ENCODE results near the gene ABCA3. TPM values are rescaled to one million over a fixed set of nuclear protein-coding genes. Genes with fewer than 3 reads are reported as not detected.

The ABCA3 gene
- total and polyA plus RNA-seq, 2 experiments from 2014 or later: 3.0 to 4.1 TPM

DNA sequence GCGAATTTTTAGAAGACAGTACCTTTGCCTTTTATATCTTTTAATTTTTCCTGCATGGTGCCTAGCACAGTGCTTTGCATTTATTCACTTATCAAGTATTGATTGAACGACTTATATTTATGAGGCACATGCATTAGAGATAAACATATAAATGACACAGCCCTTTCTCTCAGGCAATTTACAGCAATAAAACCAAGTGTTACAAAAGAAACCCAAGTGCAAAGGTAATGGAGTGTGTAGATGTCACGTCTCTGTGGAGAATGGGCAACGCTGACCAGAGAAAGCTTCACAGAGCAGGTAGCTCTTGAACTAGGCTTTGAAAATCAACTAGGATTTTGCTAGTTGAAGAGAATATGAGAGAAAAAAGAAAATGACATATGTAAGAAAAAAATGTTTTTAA is 32.6 kb upstream of the ABCA3 start:
- DNase-seq (ENCODE audit: low spot score) (no peak), ATAC-seq (no peak)
- no peak overlapping the region for H3K4me3 ChIP-seq
- no peaks in the 10 kb centered on the region for H4K20me1 ChIP-seq (replicated peaks; ENCODE audit: insufficient read depth)
- H2AFZ ChIP-seq: no peak overlapping the region
- Mint-ChIP-seq H3K9me3 (no peaks in the 10 kb centered on the region), H3K27ac (no peak overlapping the region), H3K4me3 (no peak overlapping the region), H3K4me1 (no peaks in the 10 kb centered on the region), H3K36me3 (ENCODE audit: low read depth) (no peaks in the 10 kb centered on the region), H3K27me3 (ENCODE audit: insufficient read depth, low read depth, poor library complexity) (peaks cover 3% of the 10 kb centered on the region)
- no peak overlapping the region for H3K4me2 ChIP-seq
- H3K27me3 ChIP-seq (ENCODE audit: insufficient read depth): no peaks in the 10 kb centered on the region
- no peaks in the 10 kb centered on the region for H3K4me1 ChIP-seq (ENCODE audit: insufficient read depth)
- H3K9me2 ChIP-seq (ENCODE audit: insufficient read depth): peaks cover 8% of the 10 kb centered on the region; the same call in 1 of the 2 replicates
- H3F3A ChIP-seq (replicated peaks; ENCODE audit: low read depth): no peaks in the 10 kb centered on the region
- H3K27ac ChIP-seq (ENCODE audit: low read depth): no peak overlapping the region
- TF ChIP-seq, protein P1, sequence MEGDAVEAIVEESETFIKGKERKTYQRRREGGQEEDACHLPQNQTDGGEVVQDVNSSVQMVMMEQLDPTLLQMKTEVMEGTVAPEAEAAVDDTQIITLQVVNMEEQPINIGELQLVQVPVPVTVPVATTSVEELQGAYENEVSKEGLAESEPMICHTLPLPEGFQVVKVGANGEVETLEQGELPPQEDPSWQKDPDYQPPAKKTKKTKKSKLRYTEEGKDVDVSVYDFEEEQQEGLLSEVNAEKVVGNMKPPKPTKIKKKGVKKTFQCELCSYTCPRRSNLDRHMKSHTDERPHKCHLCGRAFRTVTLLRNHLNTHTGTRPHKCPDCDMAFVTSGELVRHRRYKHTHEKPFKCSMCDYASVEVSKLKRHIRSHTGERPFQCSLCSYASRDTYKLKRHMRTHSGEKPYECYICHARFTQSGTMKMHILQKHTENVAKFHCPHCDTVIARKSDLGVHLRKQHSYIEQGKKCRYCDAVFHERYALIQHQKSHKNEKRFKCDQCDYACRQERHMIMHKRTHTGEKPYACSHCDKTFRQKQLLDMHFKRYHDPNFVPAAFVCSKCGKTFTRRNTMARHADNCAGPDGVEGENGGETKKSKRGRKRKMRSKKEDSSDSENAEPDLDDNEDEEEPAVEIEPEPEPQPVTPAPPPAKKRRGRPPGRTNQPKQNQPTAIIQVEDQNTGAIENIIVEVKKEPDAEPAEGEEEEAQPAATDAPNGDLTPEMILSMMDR (conservative IDR thresholded peaks at IDR 0.05; ENCODE audit: low read depth in 2 of 2): no peak
- no peak for TF ChIP-seq CREB1 (CRISPR knock-in tag; IDR thresholded peaks at IDR 0.05; ENCODE audit: low read depth)
- TF ChIP-seq EZH2 (IDR thresholded peaks at IDR 0.05; ENCODE audit: low read depth, unreplicated experiment): no peak
- TF ChIP-seq POLR2AphosphoS5 (IDR thresholded peaks at IDR 0.05; ENCODE audit: low read depth): no peak
- TF ChIP-seq, protein P2, sequence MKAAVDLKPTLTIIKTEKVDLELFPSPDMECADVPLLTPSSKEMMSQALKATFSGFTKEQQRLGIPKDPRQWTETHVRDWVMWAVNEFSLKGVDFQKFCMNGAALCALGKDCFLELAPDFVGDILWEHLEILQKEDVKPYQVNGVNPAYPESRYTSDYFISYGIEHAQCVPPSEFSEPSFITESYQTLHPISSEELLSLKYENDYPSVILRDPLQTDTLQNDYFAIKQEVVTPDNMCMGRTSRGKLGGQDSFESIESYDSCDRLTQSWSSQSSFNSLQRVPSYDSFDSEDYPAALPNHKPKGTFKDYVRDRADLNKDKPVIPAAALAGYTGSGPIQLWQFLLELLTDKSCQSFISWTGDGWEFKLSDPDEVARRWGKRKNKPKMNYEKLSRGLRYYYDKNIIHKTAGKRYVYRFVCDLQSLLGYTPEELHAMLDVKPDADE (IDR thresholded peaks at IDR 0.05): no peak
- TF ChIP-seq, protein P3, sequence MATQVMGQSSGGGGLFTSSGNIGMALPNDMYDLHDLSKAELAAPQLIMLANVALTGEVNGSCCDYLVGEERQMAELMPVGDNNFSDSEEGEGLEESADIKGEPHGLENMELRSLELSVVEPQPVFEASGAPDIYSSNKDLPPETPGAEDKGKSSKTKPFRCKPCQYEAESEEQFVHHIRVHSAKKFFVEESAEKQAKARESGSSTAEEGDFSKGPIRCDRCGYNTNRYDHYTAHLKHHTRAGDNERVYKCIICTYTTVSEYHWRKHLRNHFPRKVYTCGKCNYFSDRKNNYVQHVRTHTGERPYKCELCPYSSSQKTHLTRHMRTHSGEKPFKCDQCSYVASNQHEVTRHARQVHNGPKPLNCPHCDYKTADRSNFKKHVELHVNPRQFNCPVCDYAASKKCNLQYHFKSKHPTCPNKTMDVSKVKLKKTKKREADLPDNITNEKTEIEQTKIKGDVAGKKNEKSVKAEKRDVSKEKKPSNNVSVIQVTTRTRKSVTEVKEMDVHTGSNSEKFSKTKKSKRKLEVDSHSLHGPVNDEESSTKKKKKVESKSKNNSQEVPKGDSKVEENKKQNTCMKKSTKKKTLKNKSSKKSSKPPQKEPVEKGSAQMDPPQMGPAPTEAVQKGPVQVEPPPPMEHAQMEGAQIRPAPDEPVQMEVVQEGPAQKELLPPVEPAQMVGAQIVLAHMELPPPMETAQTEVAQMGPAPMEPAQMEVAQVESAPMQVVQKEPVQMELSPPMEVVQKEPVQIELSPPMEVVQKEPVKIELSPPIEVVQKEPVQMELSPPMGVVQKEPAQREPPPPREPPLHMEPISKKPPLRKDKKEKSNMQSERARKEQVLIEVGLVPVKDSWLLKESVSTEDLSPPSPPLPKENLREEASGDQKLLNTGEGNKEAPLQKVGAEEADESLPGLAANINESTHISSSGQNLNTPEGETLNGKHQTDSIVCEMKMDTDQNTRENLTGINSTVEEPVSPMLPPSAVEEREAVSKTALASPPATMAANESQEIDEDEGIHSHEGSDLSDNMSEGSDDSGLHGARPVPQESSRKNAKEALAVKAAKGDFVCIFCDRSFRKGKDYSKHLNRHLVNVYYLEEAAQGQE (IDR thresholded peaks at IDR 0.05; ENCODE audit: unreplicated experiment): no peak
- TF ChIP-seq ZNF114 (CRISPR knock-in tag; IDR thresholded peaks at IDR 0.05): no peak
- no peak for TF ChIP-seq ZNF331 (CRISPR knock-in tag; IDR thresholded peaks at IDR 0.05; ENCODE audit: low read depth)
- TF ChIP-seq STAT1 (IDR thresholded peaks at IDR 0.05; ENCODE audit: unreplicated experiment): no peak
- no peak for TF ChIP-seq EZH2phosphoT487 (IDR thresholded peaks at IDR 0.05; ENCODE audit: unreplicated experiment)
- no peak for TF ChIP-seq NANOG (IDR thresholded peaks at IDR 0.05; ENCODE audit: borderline replicate concordance)
- TF ChIP-seq JUNB (IDR thresholded peaks at IDR 0.05; ENCODE audit: unreplicated experiment): no peak
- TF ChIP-seq, protein P4, sequence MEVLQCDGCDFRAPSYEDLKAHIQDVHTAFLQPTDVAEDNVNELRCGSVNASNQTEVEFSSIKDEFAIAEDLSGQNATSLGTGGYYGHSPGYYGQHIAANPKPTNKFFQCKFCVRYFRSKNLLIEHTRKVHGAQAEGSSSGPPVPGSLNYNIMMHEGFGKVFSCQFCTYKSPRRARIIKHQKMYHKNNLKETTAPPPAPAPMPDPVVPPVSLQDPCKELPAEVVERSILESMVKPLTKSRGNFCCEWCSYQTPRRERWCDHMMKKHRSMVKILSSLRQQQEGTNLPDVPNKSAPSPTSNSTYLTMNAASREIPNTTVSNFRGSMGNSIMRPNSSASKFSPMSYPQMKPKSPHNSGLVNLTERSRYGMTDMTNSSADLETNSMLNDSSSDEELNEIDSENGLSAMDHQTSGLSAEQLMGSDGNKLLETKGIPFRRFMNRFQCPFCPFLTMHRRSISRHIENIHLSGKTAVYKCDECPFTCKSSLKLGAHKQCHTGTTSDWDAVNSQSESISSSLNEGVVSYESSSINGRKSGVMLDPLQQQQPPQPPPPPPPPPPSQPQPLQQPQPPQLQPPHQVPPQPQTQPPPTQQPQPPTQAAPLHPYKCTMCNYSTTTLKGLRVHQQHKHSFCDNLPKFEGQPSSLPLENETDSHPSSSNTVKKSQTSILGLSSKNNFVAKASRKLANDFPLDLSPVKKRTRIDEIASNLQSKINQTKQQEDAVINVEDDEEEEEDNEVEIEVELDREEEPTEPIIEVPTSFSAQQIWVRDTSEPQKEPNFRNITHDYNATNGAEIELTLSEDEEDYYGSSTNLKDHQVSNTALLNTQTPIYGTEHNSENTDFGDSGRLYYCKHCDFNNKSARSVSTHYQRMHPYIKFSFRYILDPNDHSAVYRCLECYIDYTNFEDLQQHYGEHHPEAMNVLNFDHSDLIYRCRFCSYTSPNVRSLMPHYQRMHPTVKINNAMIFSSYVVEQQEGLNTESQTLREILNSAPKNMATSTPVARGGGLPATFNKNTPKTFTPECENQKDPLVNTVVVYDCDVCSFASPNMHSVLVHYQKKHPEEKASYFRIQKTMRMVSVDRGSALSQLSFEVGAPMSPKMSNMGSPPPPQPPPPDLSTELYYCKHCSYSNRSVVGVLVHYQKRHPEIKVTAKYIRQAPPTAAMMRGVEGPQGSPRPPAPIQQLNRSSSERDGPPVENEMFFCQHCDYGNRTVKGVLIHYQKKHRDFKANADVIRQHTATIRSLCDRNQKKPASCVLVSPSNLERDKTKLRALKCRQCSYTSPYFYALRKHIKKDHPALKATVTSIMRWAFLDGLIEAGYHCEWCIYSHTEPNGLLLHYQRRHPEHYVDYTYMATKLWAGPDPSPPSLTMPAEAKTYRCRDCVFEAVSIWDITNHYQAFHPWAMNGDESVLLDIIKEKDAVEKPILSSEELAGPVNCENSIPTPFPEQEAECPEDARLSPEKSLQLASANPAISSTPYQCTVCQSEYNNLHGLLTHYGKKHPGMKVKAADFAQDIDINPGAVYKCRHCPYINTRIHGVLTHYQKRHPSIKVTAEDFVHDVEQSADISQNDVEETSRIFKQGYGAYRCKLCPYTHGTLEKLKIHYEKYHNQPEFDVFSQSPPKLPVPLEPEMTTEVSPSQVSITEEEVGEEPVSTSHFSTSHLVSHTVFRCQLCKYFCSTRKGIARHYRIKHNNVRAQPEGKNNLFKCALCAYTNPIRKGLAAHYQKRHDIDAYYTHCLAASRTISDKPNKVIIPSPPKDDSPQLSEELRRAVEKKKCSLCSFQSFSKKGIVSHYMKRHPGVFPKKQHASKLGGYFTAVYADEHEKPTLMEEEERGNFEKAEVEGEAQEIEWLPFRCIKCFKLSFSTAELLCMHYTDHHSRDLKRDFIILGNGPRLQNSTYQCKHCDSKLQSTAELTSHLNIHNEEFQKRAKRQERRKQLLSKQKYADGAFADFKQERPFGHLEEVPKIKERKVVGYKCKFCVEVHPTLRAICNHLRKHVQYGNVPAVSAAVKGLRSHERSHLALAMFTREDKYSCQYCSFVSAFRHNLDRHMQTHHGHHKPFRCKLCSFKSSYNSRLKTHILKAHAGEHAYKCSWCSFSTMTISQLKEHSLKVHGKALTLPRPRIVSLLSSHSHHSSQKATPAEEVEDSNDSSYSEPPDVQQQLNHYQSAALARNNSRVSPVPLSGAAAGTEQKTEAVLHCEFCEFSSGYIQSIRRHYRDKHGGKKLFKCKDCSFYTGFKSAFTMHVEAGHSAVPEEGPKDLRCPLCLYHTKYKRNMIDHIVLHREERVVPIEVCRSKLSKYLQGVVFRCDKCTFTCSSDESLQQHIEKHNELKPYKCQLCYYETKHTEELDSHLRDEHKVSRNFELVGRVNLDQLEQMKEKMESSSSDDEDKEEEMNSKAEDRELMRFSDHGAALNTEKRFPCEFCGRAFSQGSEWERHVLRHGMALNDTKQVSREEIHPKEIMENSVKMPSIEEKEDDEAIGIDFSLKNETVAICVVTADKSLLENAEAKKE (CRISPR knock-in tag; IDR thresholded peaks at IDR 0.05): no peak
- H3K79me2 ChIP-seq (replicated peaks; ENCODE audit: insufficient read depth): no peaks in the 10 kb centered on the region
- no peaks in the 10 kb centered on the region for H3K36me3 ChIP-seq (ENCODE audit: insufficient read depth)
